ENCODE results near the gene AGBL2.

AGBL2 gene

GRCh38 chr11:47616726-47617416 is 98.3 kb downstream of the AGBL2 start:
- TF ChIP-seq, protein P1, sequence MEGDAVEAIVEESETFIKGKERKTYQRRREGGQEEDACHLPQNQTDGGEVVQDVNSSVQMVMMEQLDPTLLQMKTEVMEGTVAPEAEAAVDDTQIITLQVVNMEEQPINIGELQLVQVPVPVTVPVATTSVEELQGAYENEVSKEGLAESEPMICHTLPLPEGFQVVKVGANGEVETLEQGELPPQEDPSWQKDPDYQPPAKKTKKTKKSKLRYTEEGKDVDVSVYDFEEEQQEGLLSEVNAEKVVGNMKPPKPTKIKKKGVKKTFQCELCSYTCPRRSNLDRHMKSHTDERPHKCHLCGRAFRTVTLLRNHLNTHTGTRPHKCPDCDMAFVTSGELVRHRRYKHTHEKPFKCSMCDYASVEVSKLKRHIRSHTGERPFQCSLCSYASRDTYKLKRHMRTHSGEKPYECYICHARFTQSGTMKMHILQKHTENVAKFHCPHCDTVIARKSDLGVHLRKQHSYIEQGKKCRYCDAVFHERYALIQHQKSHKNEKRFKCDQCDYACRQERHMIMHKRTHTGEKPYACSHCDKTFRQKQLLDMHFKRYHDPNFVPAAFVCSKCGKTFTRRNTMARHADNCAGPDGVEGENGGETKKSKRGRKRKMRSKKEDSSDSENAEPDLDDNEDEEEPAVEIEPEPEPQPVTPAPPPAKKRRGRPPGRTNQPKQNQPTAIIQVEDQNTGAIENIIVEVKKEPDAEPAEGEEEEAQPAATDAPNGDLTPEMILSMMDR (IDR thresholded peaks at IDR 0.05; ENCODE audit: insufficient read depth, low read depth, low read length, missing control alignments) = peak; percentile 81
- DNase-seq (ENCODE audit: low read depth) = peak; percentile 62
- H3K4me3 ChIP-seq (ENCODE audit: low read length) = no peak overlapping the region

DNA sequence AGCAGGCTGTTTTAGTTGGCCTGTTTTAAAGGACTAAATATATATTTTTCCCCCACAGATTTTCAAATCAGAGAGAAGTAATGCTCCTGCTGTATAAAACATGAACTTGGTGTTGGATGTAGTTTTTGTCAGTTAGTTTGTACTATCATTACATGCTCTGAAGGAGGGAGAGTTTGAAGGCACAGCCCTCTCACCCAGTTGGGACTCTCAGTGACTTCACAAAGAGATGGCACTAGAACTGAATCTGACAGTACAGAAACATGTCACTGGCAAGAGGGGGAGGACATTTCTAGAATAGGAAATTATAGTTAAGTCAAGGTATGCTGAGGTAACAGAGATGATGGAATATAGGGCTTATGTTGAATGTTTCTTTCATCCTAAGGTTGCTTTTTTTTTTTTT is 99.9 kb downstream of the AGBL2 start:
- no peak overlapping the region for H3K4me3 ChIP-seq (ENCODE audit: low read length)
- DNase-seq (ENCODE audit: low read depth) = no peak
- TF ChIP-seq, protein P1 (IDR thresholded peaks at IDR 0.05; ENCODE audit: insufficient read depth, low read depth, low read length, missing control alignments) = no peak

DNA sequence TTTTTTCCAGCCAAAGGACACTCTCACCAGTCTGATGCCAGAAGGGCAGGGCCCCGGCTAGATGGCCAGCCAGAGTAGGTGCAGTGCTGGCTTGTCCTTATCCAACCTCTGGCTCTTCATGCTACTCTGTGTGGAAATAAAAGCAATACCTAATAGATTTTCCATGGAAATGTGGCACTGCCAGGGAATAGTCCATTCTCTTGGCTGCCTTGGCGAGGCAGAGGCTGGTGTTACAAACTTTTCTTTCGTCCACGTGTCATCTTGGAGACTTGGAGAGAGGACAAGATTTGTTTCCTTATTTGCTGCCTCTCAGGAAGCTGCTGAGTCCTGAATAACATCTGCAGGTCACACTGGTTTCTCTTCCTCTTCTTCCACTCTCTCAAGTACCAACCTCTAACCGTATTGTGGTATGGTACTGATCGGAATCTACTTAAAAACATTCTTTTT is 103.8 kb downstream of the AGBL2 start:
- TF ChIP-seq, protein P1 (IDR thresholded peaks at IDR 0.05; ENCODE audit: insufficient read depth, low read depth, low read length, missing control alignments) = no peak
- no peak for DNase-seq (ENCODE audit: low read depth)
- H3K4me3 ChIP-seq (ENCODE audit: low read length) = no peak overlapping the region

GRCh38 chr11:47609675-47610074 is 105.5 kb downstream of the AGBL2 start:
- TF ChIP-seq, protein P1 (IDR thresholded peaks at IDR 0.05; ENCODE audit: insufficient read depth, low read depth, low read length, missing control alignments) = no peak
- no peak for DNase-seq (ENCODE audit: low read depth)
- H3K4me3 ChIP-seq (ENCODE audit: low read length) = no peak overlapping the region
